ENCODE results near the gene EPS8L1.

DNA sequence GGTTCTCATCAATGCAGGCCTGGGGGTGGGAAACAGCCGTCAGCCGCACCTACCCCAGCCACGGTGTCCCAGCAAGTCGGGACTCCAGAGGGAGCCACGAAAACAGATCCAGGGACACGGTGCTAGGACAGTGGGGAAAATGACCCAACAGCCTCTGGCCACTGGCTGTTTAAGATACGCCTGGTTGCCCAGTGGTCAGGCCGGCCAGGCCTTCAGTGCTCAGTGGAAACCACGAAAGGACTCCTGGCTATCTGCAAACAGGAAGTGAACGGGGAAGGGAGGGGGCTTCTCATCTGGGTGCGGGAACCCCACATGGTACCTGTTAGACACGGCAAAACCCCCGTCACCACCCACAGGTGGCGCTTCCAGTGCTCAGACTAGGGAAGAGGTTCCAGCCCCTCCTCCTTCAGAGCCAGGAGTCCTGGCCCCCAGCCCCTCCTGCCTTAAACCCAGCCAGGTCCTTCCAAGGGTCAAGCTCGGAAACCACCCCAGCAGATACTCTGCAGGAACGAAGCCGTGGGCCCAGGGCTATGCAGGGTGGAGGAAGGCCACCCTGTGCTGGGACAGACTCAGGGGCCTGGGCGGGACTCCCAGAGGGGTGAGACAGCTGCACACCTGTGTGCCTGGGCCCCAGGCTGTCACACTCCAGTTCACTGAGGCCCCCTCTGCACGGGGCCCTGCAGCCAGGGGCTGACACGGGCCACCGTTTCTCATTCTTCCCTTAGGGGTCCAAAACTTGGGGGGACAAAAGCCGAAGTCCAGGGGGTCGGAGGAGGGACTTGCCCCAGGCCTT lies 37.3 kb downstream of the EPS8L1 start:
- TF ChIP-seq, protein P1, sequence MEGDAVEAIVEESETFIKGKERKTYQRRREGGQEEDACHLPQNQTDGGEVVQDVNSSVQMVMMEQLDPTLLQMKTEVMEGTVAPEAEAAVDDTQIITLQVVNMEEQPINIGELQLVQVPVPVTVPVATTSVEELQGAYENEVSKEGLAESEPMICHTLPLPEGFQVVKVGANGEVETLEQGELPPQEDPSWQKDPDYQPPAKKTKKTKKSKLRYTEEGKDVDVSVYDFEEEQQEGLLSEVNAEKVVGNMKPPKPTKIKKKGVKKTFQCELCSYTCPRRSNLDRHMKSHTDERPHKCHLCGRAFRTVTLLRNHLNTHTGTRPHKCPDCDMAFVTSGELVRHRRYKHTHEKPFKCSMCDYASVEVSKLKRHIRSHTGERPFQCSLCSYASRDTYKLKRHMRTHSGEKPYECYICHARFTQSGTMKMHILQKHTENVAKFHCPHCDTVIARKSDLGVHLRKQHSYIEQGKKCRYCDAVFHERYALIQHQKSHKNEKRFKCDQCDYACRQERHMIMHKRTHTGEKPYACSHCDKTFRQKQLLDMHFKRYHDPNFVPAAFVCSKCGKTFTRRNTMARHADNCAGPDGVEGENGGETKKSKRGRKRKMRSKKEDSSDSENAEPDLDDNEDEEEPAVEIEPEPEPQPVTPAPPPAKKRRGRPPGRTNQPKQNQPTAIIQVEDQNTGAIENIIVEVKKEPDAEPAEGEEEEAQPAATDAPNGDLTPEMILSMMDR (conservative IDR thresholded peaks at IDR 0.05 in 1 of 2, IDR thresholded peaks at IDR 0.05 in 1 of 2; ENCODE audit: extremely low read depth in 1 of 2, insufficient read depth in 1 of 2, low read depth in 1 of 2, low read length in 2 of 2): no peak
- TF ChIP-seq EZH2 (IDR thresholded peaks at IDR 0.05; ENCODE audit: borderline replicate concordance, low read length): no peak

Measured in mammary epithelial cell (primary cell).